Activated CD8-positive, alpha-beta memory T cell treated with anti-CD3 and anti-CD28 coated beads, Interleukin-2, amount 50 U/mL, for 24 hours (primary cell): ENCODE results near the gene EHBP1L1.

ENCODE experiments used
- DNase-seq: peaks from one replicate; pipeline ENCODE4 v3.0.0-alpha.2; 2020; ENCODE audit errors: extremely low read depth

Gene EHBP1L1

GRCh38 chr11:65616575-65617001 is 40.7 kb downstream of the EHBP1L1 start:
- no peak for DNase-seq

GRCh38 chr11:65617136-65617850 is 41.4 kb downstream of the EHBP1L1 start:
- no peak for DNase-seq

- no peak for DNase-seq
Observed at GRCh38 chr11:65617990-65618751, 42.3 kb downstream of the EHBP1L1 start.

GRCh38 chr11:65618763-65619162 is 42.9 kb downstream of the EHBP1L1 start:
- no peak for DNase-seq

GRCh38 chr11:65619281-65619928 is 43.6 kb downstream of the EHBP1L1 start:
- no peak for DNase-seq

GRCh38 chr11:65620666-65621065 is 44.8 kb downstream of the EHBP1L1 start:
- DNase-seq: no peak

- DNase-seq: no peak
Observed at GRCh38 chr11:65621460-65621859, 45.6 kb downstream of the EHBP1L1 start.

GRCh38 chr11:65622011-65622410 is 46.2 kb downstream of the EHBP1L1 start:
- DNase-seq: no peak

- no peak for DNase-seq
Observed at GRCh38 chr11:65623177-65623576, 47.3 kb downstream of the EHBP1L1 start.

GRCh38 chr11:65623852-65624616 is 48.2 kb downstream of the EHBP1L1 start:
- DNase-seq: no peak

- DNase-seq: no peak
Observed at GRCh38 chr11:65624931-65625627, 49.2 kb downstream of the EHBP1L1 start.

GRCh38 chr11:65625628-65626342 is 49.9 kb downstream of the EHBP1L1 start:
- DNase-seq: no peak

GRCh38 chr11:65627202-65627601 is 51.3 kb downstream of the EHBP1L1 start:
- DNase-seq: no peak

- no peak for DNase-seq
Observed at GRCh38 chr11:65629579-65629978, 53.7 kb downstream of the EHBP1L1 start.

GRCh38 chr11:65630215-65630614 is 54.4 kb downstream of the EHBP1L1 start:
- DNase-seq: no peak

GRCh38 chr11:65633390-65634108 is 57.7 kb downstream of the EHBP1L1 start:
- DNase-seq: no peak

- DNase-seq: no peak
Observed at GRCh38 chr11:65634109-65634436, 58.2 kb downstream of the EHBP1L1 start.

GRCh38 chr11:65634440-65634839 is 58.6 kb downstream of the EHBP1L1 start:
- DNase-seq: no peak

- DNase-seq: no peak
Observed at GRCh38 chr11:65634905-65635731, 59.3 kb downstream of the EHBP1L1 start.
